RWPE2 (cell line): Measurements from ENCODE around the gene NDRG3.
"Not testable (repeated sequence)": the region's sequence is repeated elsewhere in the genome, so short reads cannot be mapped to it uniquely, and the experiment has no call there.

ENCODE experiments used
- ATAC-seq: fragments of 200-7000 bp; cut with Tn5 transposase; 3 replicates; pipeline ENCODE4 v1.9.1; 2021; ENCODE audit warnings: low read depth
- DNase-seq: peaks from one replicate; pipeline ENCODE4 v3.0.0-alpha.2; 2020; ENCODE audit warnings: low spot score
- H3K27ac ChIP-seq: fragments of 450-650 bp; 2 replicates; pipeline ENCODE4 v1.5.1; 2017; ENCODE audit warnings: mild to moderate bottlenecking; ENCODE audit not compliant: poor library complexity, severe bottlenecking
- H3K27me3 ChIP-seq: fragments of 250-450 bp; sonication (Bioruptor Pico); 2 replicates; pipeline ENCODE4 v1.5.1; 2021; ENCODE audit warnings: mild to moderate bottlenecking, moderate library complexity; ENCODE audit not compliant: insufficient read depth, poor library complexity, severe bottlenecking
- H3K36me3 ChIP-seq: fragments of 250-450 bp; sonication (Bioruptor Pico); 2 replicates; pipeline ENCODE4 v1.5.1; 2020; ENCODE audit warnings: low read depth, mild to moderate bottlenecking, moderate library complexity
- H3K4me1 ChIP-seq: fragments of 250-450 bp; sonication (Bioruptor Pico); 2 replicates; pipeline ENCODE4 v1.5.1; 2021; ENCODE audit warnings: mild to moderate bottlenecking, moderate library complexity; ENCODE audit not compliant: insufficient read depth, poor library complexity, severe bottlenecking
- H3K4me3 ChIP-seq: fragments of 250-450 bp; sonication (Bioruptor Pico); 2 replicates; pipeline ENCODE4 v1.5.1; 2021; ENCODE audit warnings: mild to moderate bottlenecking, moderate library complexity; ENCODE audit not compliant: severe bottlenecking
- H3K9me3 ChIP-seq: fragments of 250-450 bp; sonication (Bioruptor Pico); 2 replicates; pipeline ENCODE4 v1.5.1; 2021; ENCODE audit warnings: mild to moderate bottlenecking, moderate library complexity; ENCODE audit not compliant: severe bottlenecking
- TF ChIP-seq, protein P1 (sequence below): fragments of 450-650 bp; IDR thresholded peaks from one replicate; pipeline ENCODE4 v1.5.1; 2017; ENCODE audit warnings: mild to moderate bottlenecking, moderate library complexity; ENCODE audit not compliant: poor library complexity, severe bottlenecking

NDRG3 gene

DNA sequence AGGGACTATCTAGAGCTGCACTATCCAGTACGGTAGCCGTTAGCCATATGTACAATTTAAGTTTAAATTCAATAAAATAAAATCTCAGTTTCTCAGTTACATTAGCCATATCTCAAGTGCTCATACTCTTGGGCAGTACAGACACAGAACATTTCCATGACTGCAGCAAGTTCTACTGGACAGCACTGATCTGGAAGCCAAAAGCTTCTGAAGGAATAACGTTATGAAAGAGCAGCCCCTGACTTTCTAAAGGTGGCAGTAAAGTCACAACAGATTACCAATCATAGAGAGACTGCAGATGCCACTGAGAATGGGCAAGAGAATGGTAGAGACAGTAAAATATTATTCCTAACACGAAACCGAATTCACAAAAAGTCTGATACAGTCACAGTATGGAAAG lies 36.8 kb downstream of the NDRG3 start:
- TF ChIP-seq, protein P1, sequence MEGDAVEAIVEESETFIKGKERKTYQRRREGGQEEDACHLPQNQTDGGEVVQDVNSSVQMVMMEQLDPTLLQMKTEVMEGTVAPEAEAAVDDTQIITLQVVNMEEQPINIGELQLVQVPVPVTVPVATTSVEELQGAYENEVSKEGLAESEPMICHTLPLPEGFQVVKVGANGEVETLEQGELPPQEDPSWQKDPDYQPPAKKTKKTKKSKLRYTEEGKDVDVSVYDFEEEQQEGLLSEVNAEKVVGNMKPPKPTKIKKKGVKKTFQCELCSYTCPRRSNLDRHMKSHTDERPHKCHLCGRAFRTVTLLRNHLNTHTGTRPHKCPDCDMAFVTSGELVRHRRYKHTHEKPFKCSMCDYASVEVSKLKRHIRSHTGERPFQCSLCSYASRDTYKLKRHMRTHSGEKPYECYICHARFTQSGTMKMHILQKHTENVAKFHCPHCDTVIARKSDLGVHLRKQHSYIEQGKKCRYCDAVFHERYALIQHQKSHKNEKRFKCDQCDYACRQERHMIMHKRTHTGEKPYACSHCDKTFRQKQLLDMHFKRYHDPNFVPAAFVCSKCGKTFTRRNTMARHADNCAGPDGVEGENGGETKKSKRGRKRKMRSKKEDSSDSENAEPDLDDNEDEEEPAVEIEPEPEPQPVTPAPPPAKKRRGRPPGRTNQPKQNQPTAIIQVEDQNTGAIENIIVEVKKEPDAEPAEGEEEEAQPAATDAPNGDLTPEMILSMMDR = no peak
- no peak for DNase-seq
- Histone ChIP-seq H3K27me3 (no peaks in the 10 kb centered on the region), H3K4me1 (no peaks in the 10 kb centered on the region), H3K27ac (no peak overlapping the region), H3K36me3 (no peaks in the 10 kb centered on the region; the same call in 1 of the 2 replicates), H3K9me3 (no peaks in the 10 kb centered on the region), H3K4me3 (no peak overlapping the region)
- ATAC-seq = no peak

DNA sequence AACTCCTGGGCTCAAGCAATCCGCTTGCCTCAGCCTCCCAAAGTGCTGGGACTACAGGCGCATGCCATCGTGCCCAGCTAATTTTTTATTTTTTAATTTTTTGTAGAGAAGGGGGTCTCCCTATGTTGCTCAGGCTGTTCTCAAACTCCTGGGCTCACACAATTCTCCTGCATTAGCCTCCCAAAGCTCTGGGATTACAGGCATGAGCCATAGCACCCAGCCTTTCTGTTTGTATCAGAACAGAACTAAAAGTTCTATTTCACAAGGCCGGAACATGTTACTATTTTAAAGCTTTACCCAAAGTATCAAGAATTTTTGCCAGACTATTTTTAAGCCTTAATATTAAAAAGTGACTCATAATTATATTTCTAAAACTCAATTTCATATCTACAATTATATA lies 42.4 kb downstream of the NDRG3 start:
- TF ChIP-seq, protein P1 = no peak
- Histone ChIP-seq H3K27me3 (no peaks in the 10 kb centered on the region), H3K9me3 (no peaks in the 10 kb centered on the region), H3K4me3 (no peak overlapping the region), H3K27ac (no peak overlapping the region), H3K4me1 (no peaks in the 10 kb centered on the region), H3K36me3 (no peaks in the 10 kb centered on the region; the same call in 1 of the 2 replicates)
- DNase-seq = no peak
- ATAC-seq = no peak

- H3K27ac ChIP-seq = no peak overlapping the region
Measured at GRCh38 chr20:36700438-36700837, 45.5 kb downstream of the NDRG3 start.

DNA sequence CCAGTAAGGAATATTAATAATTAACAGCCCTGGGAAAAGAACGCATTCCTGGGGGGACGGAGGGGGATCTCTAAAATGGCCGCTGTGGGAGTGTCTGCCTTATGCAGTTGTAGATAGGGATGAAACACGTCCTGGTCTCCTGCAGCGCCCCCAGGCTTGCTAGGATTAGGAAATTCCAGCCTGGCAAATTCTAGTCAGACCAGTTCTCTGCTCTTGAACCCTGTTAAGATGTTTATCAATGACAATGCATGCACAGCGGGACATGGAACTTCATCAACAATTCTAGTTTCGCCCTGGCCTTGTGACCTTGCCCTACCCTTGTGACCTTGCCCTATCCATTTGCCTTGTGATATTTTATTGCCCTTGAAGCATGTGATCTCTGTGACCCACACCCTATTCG lies 50.4 kb downstream of the NDRG3 start:
- not testable (repeated sequence) for H3K4me1 ChIP-seq, DNase-seq

More at GRCh38 chr20:36700438-36700837, 45.5 kb downstream of the NDRG3 start:
- Histone ChIP-seq H3K9me3 (no peaks in the 10 kb centered on the region), H3K27me3 (no peaks in the 10 kb centered on the region), H3K4me3 (no peak overlapping the region), H3K36me3 (no peaks in the 10 kb centered on the region), H3K4me1 (no peaks in the 10 kb centered on the region)
- peak; percentile 31; the same call in 1 of the 3 replicates for ATAC-seq
- TF ChIP-seq, protein P1 = no peak
- no peak for DNase-seq

GRCh38 chr20:36688630-36689029 lies 57.3 kb downstream of the NDRG3 start:
- Histone ChIP-seq H3K4me1 (no peaks in the 10 kb centered on the region), H3K36me3 (peaks cover 17% of the 10 kb centered on the region), H3K4me3 (no peak overlapping the region), H3K27ac (no peak overlapping the region), H3K27me3 (no peaks in the 10 kb centered on the region), H3K9me3 (no peaks in the 10 kb centered on the region)
- no peak for DNase-seq
- TF ChIP-seq, protein P1 = no peak
- no peak for ATAC-seq

More for the DNA sequence above, 50.4 kb downstream of the NDRG3 start:
- ATAC-seq, H3K27me3 ChIP-seq, H3K27ac ChIP-seq, H3K9me3 ChIP-seq, H3K36me3 ChIP-seq, H3K4me3 ChIP-seq: not testable (repeated sequence)
